Measurements from ENCODE around the gene RASGRF2.

The RASGRF2 gene

GRCh38 chr5:81132381-81132780 lies 172.2 kb downstream of the RASGRF2 start:
- no peak overlapping the region for H3K4me3 ChIP-seq (ENCODE audit: low read length)
- no peak for TF ChIP-seq CTCF (conservative IDR thresholded peaks at IDR 0.05; ENCODE audit: low read depth, low read length)
- no peak for DNase-seq (ENCODE audit: low read depth)

- no peak for TF ChIP-seq CTCF (conservative IDR thresholded peaks at IDR 0.05; ENCODE audit: low read depth, low read length)
- DNase-seq (ENCODE audit: low read depth), result no peak
- H3K4me3 ChIP-seq (ENCODE audit: low read length), result no peak overlapping the region
These were observed 173.9 kb downstream of the RASGRF2 start for GRCh38 chr5:81134066-81134465.

GRCh38 chr5:81134566-81134965 lies 174.4 kb downstream of the RASGRF2 start:
- no peak for DNase-seq (ENCODE audit: low read depth)
- TF ChIP-seq CTCF (conservative IDR thresholded peaks at IDR 0.05; ENCODE audit: low read depth, low read length), result no peak
- no peak overlapping the region for H3K4me3 ChIP-seq (ENCODE audit: low read length)

GRCh38 chr5:81136557-81136956 lies 176.4 kb downstream of the RASGRF2 start:
- DNase-seq (ENCODE audit: low read depth), result no peak
- H3K4me3 ChIP-seq (ENCODE audit: low read length), result no peak overlapping the region
- TF ChIP-seq CTCF (conservative IDR thresholded peaks at IDR 0.05; ENCODE audit: low read depth, low read length), result no peak

GRCh38 chr5:81137833-81138232 lies 177.7 kb downstream of the RASGRF2 start:
- no peak for DNase-seq (ENCODE audit: low read depth)
- TF ChIP-seq CTCF (conservative IDR thresholded peaks at IDR 0.05; ENCODE audit: low read depth, low read length), result no peak
- no peak overlapping the region for H3K4me3 ChIP-seq (ENCODE audit: low read length)

GRCh38 chr5:81140441-81140840 lies 180.3 kb downstream of the RASGRF2 start:
- no peak for TF ChIP-seq CTCF (conservative IDR thresholded peaks at IDR 0.05; ENCODE audit: low read depth, low read length)
- no peak overlapping the region for H3K4me3 ChIP-seq (ENCODE audit: low read length)
- DNase-seq (ENCODE audit: low read depth), result no peak

- H3K4me3 ChIP-seq (ENCODE audit: low read length), result no peak overlapping the region
- DNase-seq (ENCODE audit: low read depth), result no peak
- no peak for TF ChIP-seq CTCF (conservative IDR thresholded peaks at IDR 0.05; ENCODE audit: low read depth, low read length)
These were observed 180.8 kb downstream of the RASGRF2 start for GRCh38 chr5:81140943-81141342.
